HEK293 (cell line): ENCODE results near the gene GZF1.

Experiments used
- CTCF ChIA-PET: fragments of 350-600 bp; formaldehyde crosslinking; extraction: SDS; loops from one replicate; lab custom pipeline; 2021; ENCODE audit warnings: antibody characterized with exemption; lab: Yijun Ruan, JAX
- POLR2A ChIA-PET: fragments of 300-600 bp; formaldehyde crosslinking; extraction: SDS; loops from one replicate; lab custom pipeline; 2020; ENCODE audit warnings: antibody characterized with exemption, inconsistent platforms; lab: Yijun Ruan, JAX
- H3K27ac ChIP-seq: fragments of 200-500 bp; sonication (Bioruptor generic); 2 replicates; pipeline ENCODE4 v1.5.1; 2014; ENCODE audit warnings: low read depth, low read length, control low read depth, inconsistent platforms; ENCODE audit errors: extremely low read depth
- H3K36me3 ChIP-seq, 2 experiments: fragments of 200-500 bp in 1 of 2; sonication (Bioruptor generic) in 1 of 2; 1 replicate in 1 of 2; 2 replicates in 1 of 2; pipeline ENCODE4 v1.5.1; 2014 to 2017; ENCODE audit warnings: inconsistent platforms in 2 of 2, low read length in 2 of 2; ENCODE audit not compliant: control insufficient read depth in 2 of 2, insufficient read depth in 1 of 2
- H3K4me1 ChIP-seq: fragments of 200-500 bp; sonication (Bioruptor generic); 2 replicates; pipeline ENCODE4 v1.5.1; 2014; ENCODE audit warnings: mild to moderate bottlenecking, low read length, inconsistent platforms; ENCODE audit not compliant: control insufficient read depth, insufficient read depth
- H3K4me3 ChIP-seq: 2 replicates; pipeline ENCODE4 v1.5.1; 2011; ENCODE audit warnings: low read depth, mild to moderate bottlenecking, control low read depth, low read length, moderate library complexity
- H3K9me3 ChIP-seq: fragments of 200-500 bp; sonication (Bioruptor generic); 2 replicates; pipeline ENCODE4 v1.5.1; 2014; ENCODE audit warnings: low read depth, low read length, inconsistent platforms; ENCODE audit not compliant: control insufficient read depth, insufficient read depth
- ELK4 ChIP-seq: IDR thresholded peaks from 2 replicates; pipeline ENCODE4 v1.6.1; 2011; ENCODE audit warnings: mild to moderate bottlenecking, low read depth, low read length, borderline replicate concordance
- FEZF1 ChIP-seq: fragments of 450-650 bp; formaldehyde crosslinking; IDR thresholded peaks from 2 replicates; pipeline ENCODE4 v1.5.1; 2016; ENCODE audit warnings: missing biosample characterization, missing genetic modification characterization
- KLF10 ChIP-seq: fragments of 450-650 bp; IDR thresholded peaks from 2 replicates; pipeline ENCODE4 v1.5.1; 2018; ENCODE audit warnings: missing biosample characterization, mild to moderate bottlenecking, missing genetic modification characterization
- OSR2 ChIP-seq: fragments of 450-650 bp; formaldehyde crosslinking; IDR thresholded peaks from 2 replicates; pipeline ENCODE4 v1.5.1; 2016; ENCODE audit warnings: missing biosample characterization, missing genetic modification characterization
- SP7 ChIP-seq: fragments of 450-650 bp; formaldehyde crosslinking; IDR thresholded peaks from 2 replicates; pipeline ENCODE4 v1.5.1; 2016; ENCODE audit warnings: missing biosample characterization, missing genetic modification characterization
- ZBTB7A ChIP-seq: fragments of 450-650 bp; formaldehyde crosslinking; IDR thresholded peaks from 2 replicates; pipeline ENCODE4 v1.5.1; 2016; ENCODE audit warnings: low read depth, missing biosample characterization, missing genetic modification characterization
- ZNF132 ChIP-seq: fragments of 450-650 bp; formaldehyde crosslinking; IDR thresholded peaks from 2 replicates; pipeline ENCODE4 v1.5.1; 2017; ENCODE audit warnings: missing biosample characterization, missing genetic modification characterization, borderline replicate concordance
- ZNF146 ChIP-seq: fragments of 450-650 bp; formaldehyde crosslinking; IDR thresholded peaks from 2 replicates; pipeline ENCODE4 v1.5.1; 2016; ENCODE audit warnings: missing biosample characterization, missing genetic modification characterization
- ZNF148 ChIP-seq: fragments of 450-650 bp; formaldehyde crosslinking; IDR thresholded peaks from 2 replicates; pipeline ENCODE4 v1.5.0; 2017; ENCODE audit warnings: missing biosample characterization, missing genetic modification characterization, borderline replicate concordance
- ZNF341 ChIP-seq: fragments of 450-650 bp; formaldehyde crosslinking; IDR thresholded peaks from 2 replicates; pipeline ENCODE4; 2016; ENCODE audit warnings: low read depth, missing biosample characterization, missing genetic modification characterization
- ZNF394 ChIP-seq: fragments of 450-650 bp; formaldehyde crosslinking; IDR thresholded peaks from 2 replicates; pipeline ENCODE4 v1.5.1; 2016; ENCODE audit warnings: missing biosample characterization, missing genetic modification characterization, mild to moderate bottlenecking, moderate library complexity, borderline replicate concordance
- ZNF488 ChIP-seq: fragments of 450-650 bp; formaldehyde crosslinking; IDR thresholded peaks from 2 replicates; pipeline ENCODE4 v1.5.1; 2016; ENCODE audit warnings: missing biosample characterization, missing genetic modification characterization
- ZNF518A ChIP-seq: fragments of 450-650 bp; formaldehyde crosslinking; conservative IDR thresholded peaks from 2 replicates; pipeline ENCODE4 v1.5.1; 2016; ENCODE audit warnings: low read depth, missing biosample characterization, missing genetic modification characterization
- ZNF544 ChIP-seq: fragments of 450-650 bp; formaldehyde crosslinking; IDR thresholded peaks from 2 replicates; pipeline ENCODE4 v1.5.0; 2017; ENCODE audit warnings: missing biosample characterization, missing genetic modification characterization
- ZSCAN18 ChIP-seq: fragments of 450-650 bp; formaldehyde crosslinking; IDR thresholded peaks from 2 replicates; pipeline ENCODE4 v1.5.1; 2016; ENCODE audit warnings: missing biosample characterization, missing genetic modification characterization

The GZF1 gene

GRCh38 chr20:23327617-23328333 is 34.2 kb upstream of the GZF1 start (continued):
- TF ChIP-seq ZNF341 (tag by site-specific recombination), result no peak

- POLR2A ChIA-PET, result interaction anchor here (0.5 kb wide), 1 partner anchor 922 kb away, joined by 3 read pairs; no protein-coding TSS in a partner anchor
- CTCF ChIA-PET, result interaction anchor here (0.5 to 3.5 kb wide), 7 partner anchors 9 to 1628 kb away, joined by 3 to 17 read pairs (median 3); no protein-coding TSS in a partner anchor
- Histone ChIP-seq H3K27ac (no peak overlapping the region), H3K9me3 (no peaks in the 10 kb centered on the region), H3K4me1 (no peaks in the 10 kb centered on the region), H3K4me3 (no peak overlapping the region), H3K36me3 (no peaks in the 10 kb centered on the region)
- TF ChIP-seq FEZF1, result 0 out of 2 replicates have a peak, but pooled peaks have one; percentile 38
- no peak for TF ChIP-seq ZNF518A (tag by site-specific recombination)
- no peak for TF ChIP-seq ZNF132 (tag by site-specific recombination)
- no peak for TF ChIP-seq ZNF148 (tag by site-specific recombination)
Observed at GRCh38 chr20:23331450-23332350, 30.3 kb upstream of the GZF1 start.

- ChIA-PET CTCF (interaction anchor here (0.7 to 3.5 kb wide), 7 partner anchors 8 to 640 kb away, joined by 3 to 17 read pairs (median 4); no protein-coding TSS in a partner anchor), POLR2A (no interaction called here)
- TF ChIP-seq KLF10 (tag by site-specific recombination), result no peak
- TF ChIP-seq ZBTB7A (tag by site-specific recombination), result no peak
- no peak for TF ChIP-seq ZNF394 (tag by site-specific recombination)
- no peak for TF ChIP-seq ZNF544 (tag by site-specific recombination)
- TF ChIP-seq ZNF488 (tag by site-specific recombination), result no peak
- no peak for TF ChIP-seq SP7 (tag by site-specific recombination)
- TF ChIP-seq ELK4, result no peak
- TF ChIP-seq ZNF146, result no peak
- no peak for TF ChIP-seq OSR2 (tag by site-specific recombination)
- no peak for TF ChIP-seq ZSCAN18 (tag by site-specific recombination)
- no peak for TF ChIP-seq ZNF148 (tag by site-specific recombination)
Observed at GRCh38 chr20:23332467-23332866, 29.5 kb upstream of the GZF1 start.

More at GRCh38 chr20:23332467-23332866, 29.5 kb upstream of the GZF1 start:
- Histone ChIP-seq H3K4me3 (no peak overlapping the region), H3K9me3 (no peaks in the 10 kb centered on the region), H3K36me3 (no peaks in the 10 kb centered on the region), H3K4me1 (no peaks in the 10 kb centered on the region), H3K27ac (no peak overlapping the region)
